HepG2 (cell line): ENCODE data around the gene RANBP2. TPM values are rescaled to one million over a fixed set of nuclear protein-coding genes. Genes with fewer than 3 reads are reported as not detected.

Experiments
- ATAC-seq: fragments of 200-7000 bp; cut with Tn5 transposase; 3 replicates; pipeline ENCODE4 v1.9.1; 2020; ENCODE audit warnings: mild to moderate bottlenecking, moderate library complexity
- BruUV-seq: library from RNA; stranded (reverse); fragments of 400-500 nt; replicated peaks from 2 replicates; lab custom pipeline; 2021; lab: Mats Ljungman, UMichigan
- CTCF ChIA-PET: fragments of 300-600 bp; formaldehyde crosslinking; extraction: SDS; loops from one replicate; lab custom pipeline; 2021; ENCODE audit warnings: low total read pairs, inconsistent platforms, low intra/inter-chr PET ratio; lab: Yijun Ruan, JAX
- POLR2A ChIA-PET: fragments of 350-600 bp; sonication (Branson Sonifier 250); formaldehyde crosslinking; loops from one replicate; lab custom pipeline; 2020; ENCODE audit warnings: antibody characterized with exemption, inconsistent platforms; lab: Yijun Ruan, JAX
- DNase-seq: peaks from one replicate; pipeline ENCODE4 v3.0.0-alpha.2; 2015; ENCODE audit warnings: low spot score
- FAIRE-seq: peaks from 3 replicates; lab custom pipeline; 2011; peaks lifted over from hg19 to GRCh38; lab: Jason Lieb, UNC
- H2AFZ ChIP-seq: one replicate; pipeline ENCODE4 v1.6.1; 2011; ENCODE audit warnings: low read length, inconsistent platforms
- H3K27ac ChIP-seq: fragments of 300-600 bp; 3 replicates; pipeline ENCODE4 v1.8.0; 2011; ENCODE audit warnings: mixed run types, mild to moderate bottlenecking, mixed read lengths, low read length, inconsistent platforms; ENCODE audit not compliant: insufficient read depth; ENCODE audit errors: extremely low read length
- H3K27me3 ChIP-seq, 2 experiments: fragments of 200-600 bp in 1 of 2; 2 replicates in 1 of 2; 3 replicates in 1 of 2; pipeline versions ENCODE4 v1.6.0 to v1.8.0; 2011; ENCODE audit warnings: low read length in 2 of 2, mild to moderate bottlenecking in 2 of 2, moderate library complexity in 2 of 2, inconsistent platforms in 1 of 2; ENCODE audit not compliant: insufficient read depth in 2 of 2, control insufficient read depth in 1 of 2
- H3K36me3 ChIP-seq, 2 experiments: fragments of 200-600 bp in 1 of 2; replicated peaks in 1 of 2; 2 replicates in 1 of 2; 3 replicates in 1 of 2; pipeline versions ENCODE4 v1.5.1 to v1.8.0; 2011; ENCODE audit warnings: low read length in 2 of 2, inconsistent platforms in 1 of 2; ENCODE audit not compliant: insufficient read depth in 2 of 2, control insufficient read depth in 1 of 2
- H3K4me1 ChIP-seq: 2 replicates; pipeline ENCODE4 v1.5.1; 2012; ENCODE audit warnings: low read length, inconsistent platforms; ENCODE audit not compliant: insufficient read depth
- H3K4me2 ChIP-seq: 2 replicates; pipeline ENCODE4 v1.6.0; 2011; ENCODE audit warnings: low read depth, low read length, inconsistent platforms
- H3K4me3 ChIP-seq, 3 experiments: fragments of 200-600 bp in 1 of 3; sonication (generic), shearing (Covaris generic) in 1 of 3; replicated peaks in 1 of 3; 2 replicates each; pipeline ENCODE4 v1.5.1; 2011 to 2016; ENCODE audit warnings: low read length in 3 of 3, inconsistent platforms in 2 of 3, low read depth in 2 of 3, mild to moderate bottlenecking in 2 of 3, control low read depth in 1 of 3, mixed read lengths in 1 of 3; ENCODE audit not compliant: insufficient read depth in 1 of 3
- H3K79me2 ChIP-seq: one replicate; pipeline ENCODE4 v1.6.1; 2011; ENCODE audit warnings: low read length, inconsistent platforms; ENCODE audit not compliant: insufficient read depth
- H3K9ac ChIP-seq: 2 replicates; pipeline ENCODE4 v1.6.0; 2011; ENCODE audit warnings: mild to moderate bottlenecking, low read depth, low read length, inconsistent platforms; ENCODE audit not compliant: insufficient read depth
- H3K9me3 ChIP-seq: 2 replicates; pipeline ENCODE4 v1.5.1; 2012; ENCODE audit warnings: mild to moderate bottlenecking, low read length
- H4K20me1 ChIP-seq: 2 replicates; pipeline ENCODE4 v1.6.0; 2011; ENCODE audit warnings: inconsistent platforms, mild to moderate bottlenecking, low read length, moderate library complexity; ENCODE audit not compliant: insufficient read depth
- ASH2L ChIP-seq: fragments of 300-600, 200-600 bp; sonication (generic); IDR thresholded peaks from 2 replicates; pipeline ENCODE4 v1.7.0; 2017; ENCODE audit warnings: low read depth, mild to moderate bottlenecking, moderate library complexity, mixed read lengths, low read length; ENCODE audit not compliant: insufficient read length
- ATAD3A ChIP-seq: sonication (generic); formaldehyde crosslinking; IDR thresholded peaks from 2 replicates; pipeline ENCODE4 v1.4.0; 2020; ENCODE audit warnings: missing genetic modification reagents
- CEBPB ChIP-seq: IDR thresholded peaks from 2 replicates; pipeline ENCODE4 v1.6.1; 2011; ENCODE audit warnings: low read depth, low read length, improper control_type of control experiment, borderline replicate concordance
- KAT2B ChIP-seq: fragments of 150-350 bp; IDR thresholded peaks from 2 replicates; pipeline ENCODE4 v1.6.1; 2014; ENCODE audit warnings: low read depth, low read length, borderline replicate concordance
- LRRFIP1 ChIP-seq: sonication (generic); formaldehyde crosslinking; conservative IDR thresholded peaks from 2 replicates; pipeline ENCODE4 v1.4.0; 2020; ENCODE audit warnings: missing genetic modification reagents
- PAWR ChIP-seq: sonication (generic); formaldehyde crosslinking; IDR thresholded peaks from 2 replicates; pipeline ENCODE4 v1.4.0; 2020; ENCODE audit warnings: missing genetic modification reagents, mild to moderate bottlenecking, borderline replicate concordance
- PLSCR1 ChIP-seq: sonication (generic); formaldehyde crosslinking; IDR thresholded peaks from 2 replicates; pipeline ENCODE4 v1.5.0; 2020; ENCODE audit warnings: missing genetic modification reagents, mild to moderate bottlenecking, borderline replicate concordance
- ZIK1 ChIP-seq: sonication (generic); formaldehyde crosslinking; IDR thresholded peaks from 2 replicates; pipeline ENCODE4 v1.5.0; 2020; ENCODE audit warnings: mild to moderate bottlenecking, low read depth, missing genetic modification reagents, borderline replicate concordance
- ZNF460 ChIP-seq: sonication (generic); formaldehyde crosslinking; IDR thresholded peaks from 2 replicates; pipeline ENCODE4 v1.5.1; 2020; ENCODE audit warnings: missing genetic modification reagents, mild to moderate bottlenecking, borderline replicate concordance
- ZNF737 ChIP-seq: sonication (generic); formaldehyde crosslinking; IDR thresholded peaks from 2 replicates; pipeline ENCODE4 v1.5.0; 2020; ENCODE audit warnings: missing genetic modification reagents, mild to moderate bottlenecking, borderline replicate concordance
- ZNF782 ChIP-seq: sonication (generic); formaldehyde crosslinking; IDR thresholded peaks from 2 replicates; pipeline ENCODE4 v1.4.0; 2020; ENCODE audit warnings: missing genetic modification reagents, mild to moderate bottlenecking, borderline replicate concordance
- ZNF878 ChIP-seq: sonication (generic); formaldehyde crosslinking; IDR thresholded peaks from 2 replicates; pipeline ENCODE4 v1.8.1; 2023; ENCODE audit warnings: mild to moderate bottlenecking, missing genetic modification reagents, moderate library complexity
- WGBS: methylation state at CpG from one replicate; pipeline ENCODE4 v1.1.6; 2017; ENCODE audit warnings: low lambda C conversion rate; 5-methylcytosine and 5-hydroxymethylcytosine counted together
- in situ Hi-C: cut with HindIII; loops from 2 replicates; pipeline ENCODE4 v1.10.0; 2017; ENCODE audit warnings: low pct_unique_long_range_greater_than_20kb; ENCODE audit not compliant: extremely low pct_ligation_motif_present
- intact Hi-C: fragments of 100-400 bp; cut with micrococcal nuclease; formaldehyde crosslinking; loops from one replicate; pipeline ENCODE4 v1.10.0; 2022; ENCODE audit not compliant: unreplicated experiment
- polyA plus RNA-seq, 8 experiments: library from polyadenylated mRNA; depleted of rRNA in 3 of 8; stranded (reverse) in 7 of 8; unstranded in 1 of 8; fragments of >200 nt; fragmentation: Illumina TruSeq in 4 of 8; extraction: Trizol in 4 of 8; gene quantifications; 2 replicates each; pipeline versions ENCODE4 v1.2.1 to v1.2.3, GENCODE V29; 2011 to 2016; ENCODE audit warnings: low read depth in 4 of 8, missing spikeins in 1 of 8, mixed read lengths in 1 of 8; ENCODE audit not compliant: insufficient read depth in 1 of 8
- total RNA-seq, 5 experiments: library from RNA; depleted of rRNA; stranded (reverse); fragments of >200 nt; fragmentation: Illumina TruSeq; extraction: Trizol; gene quantifications; 2 replicates each; pipeline ENCODE4 v1.2.3, GENCODE V29; 2016; ENCODE audit warnings: low read depth in 1 of 5

The RANBP2 gene
- total and polyA plus RNA-seq, 2 of the 13 experiments (the other 11 are each of a cell fraction or from before 2014, with no cell fraction given): 12.2 to 87.0 TPM

- TF ChIP-seq ZNF460 (CRISPR knock-in tag) (no peak), ATAD3A (CRISPR knock-in tag) (no peak), PAWR (CRISPR knock-in tag) (0 out of 2 replicates have a peak, but pooled peaks have one; percentile 37), ZIK1 (CRISPR knock-in tag) (peak; percentile 29; the same call in 1 of the 2 replicates), ZNF737 (no peak), PLSCR1 (CRISPR knock-in tag) (no peak)
Measured at GRCh38 chr2:108786354-108787215, 67.3 kb downstream of the RANBP2 start, which contains the start of gene CCDC138 (continued).

- peak overlapping the region; percentile 81 for H3K27ac ChIP-seq
- no peaks in the 10 kb centered on the region for H3K27me3 ChIP-seq
- peaks cover 28% of the 10 kb centered on the region for H3K4me1 ChIP-seq
- peak overlapping the region; percentile 20 for H2AFZ ChIP-seq
- ChIA-PET CTCF (no interaction called here), POLR2A (no interaction called here)
- peak; percentile 4 for FAIRE-seq
- TF ChIP-seq ZNF782 (no peak), KAT2B (no peak), CEBPB (peak; percentile 35; the same call in 1 of the 2 replicates), ASH2L (peak; percentile 3), ZNF878 (0 out of 2 replicates have a peak, but pooled peaks have one; percentile 11), LRRFIP1 (no peak)
- peaks cover 10 to 38% of the 10 kb centered on the region in 2 experiments for H3K36me3 ChIP-seq
- DNase-seq: no peak
- in situ Hi-C loops: no loop called here
- H3K79me2 ChIP-seq: peaks cover 17% of the 10 kb centered on the region
- no peak for ATAC-seq
- intact Hi-C loops: loop anchor here (2.0 to 5.0 kb wide), 2 partner anchors 68 to 200 kb away; partner anchors contain the start of genes EDAR and RANBP2
- H3K4me2 ChIP-seq: peak overlapping the region; percentile 94
- under 1% methylated on average over 6 of the region's 6 CpGs for WGBS
- no peaks in the 10 kb centered on the region for H3K9me3 ChIP-seq
- no peaks in the 10 kb centered on the region for H4K20me1 ChIP-seq
- peak overlapping the region; percentile 82 to 87 (median 87) for H3K4me3 ChIP-seq
- peak overlapping the region; percentile 84 for H3K9ac ChIP-seq
- BruUV-seq: TSS peak; percentile 59
Measured at GRCh38 chr2:108787216-108787541, 67.9 kb downstream of the RANBP2 start.
